WTC11 (cell line): ENCODE data around the gene WLS. TPM values are rescaled to one million over a fixed set of nuclear protein-coding genes. Genes with fewer than 3 reads are reported as not detected.

Source experiments
- ATAC-seq: fragments of 200-7000 bp; cut with Tn5 transposase; 2 replicates; pipeline ENCODE4 v1.10.0; 2021; ENCODE audit warnings: mild to moderate bottlenecking, moderate library complexity
- CTCF ChIA-PET: fragments of 300-600 bp; sonication (Branson Sonifier 250); formaldehyde crosslinking; loops from one replicate; lab custom pipeline; 2021; ENCODE audit warnings: antibody characterized with exemption; lab: Charles Lee
- POLR2A ChIA-PET: fragments of 350-600 bp; sonication (Branson Sonifier 250); formaldehyde crosslinking; loops from one replicate; lab custom pipeline; 2021; ENCODE audit warnings: antibody characterized with exemption; lab: Charles Lee
- DNase-seq: peaks from one replicate; pipeline ENCODE4 v3.0.0; 2021; ENCODE audit warnings: low spot score
- H3K27ac Mint-ChIP-seq: 2 replicates; pipeline ENCODE4 v1.8.0; 2021; ENCODE audit warnings: mixed read lengths
- H3K27me3 Mint-ChIP-seq: 2 replicates; pipeline ENCODE4 v1.8.0; 2021; ENCODE audit warnings: low read depth, mild to moderate bottlenecking, moderate library complexity, mixed read lengths
- H3K36me3 Mint-ChIP-seq: 2 replicates; pipeline ENCODE4 v1.8.0; 2021; ENCODE audit warnings: mixed read lengths
- H3K4me1 Mint-ChIP-seq: 2 replicates; pipeline ENCODE4 v1.8.0; 2022; ENCODE audit warnings: mixed read lengths
- H3K4me3 Mint-ChIP-seq: 2 replicates; pipeline ENCODE4 v1.8.0; 2021; ENCODE audit warnings: mild to moderate bottlenecking, moderate library complexity, mixed read lengths
- H3K9me3 Mint-ChIP-seq: 2 replicates; pipeline ENCODE4 v1.8.0; 2021; ENCODE audit warnings: mixed read lengths
- ELF4 ChIP-seq: sonication (generic); formaldehyde crosslinking; IDR thresholded peaks from 2 replicates; pipeline ENCODE4 v1.8.1; 2022; ENCODE audit warnings: low read depth, mild to moderate bottlenecking, moderate library complexity, missing genetic modification reagents
- EMX1 ChIP-seq: fragments of 250-450 bp; sonication (Bioruptor Pico); IDR thresholded peaks from 2 replicates; pipeline ENCODE4 v1.8.0; 2021; ENCODE audit warnings: mild to moderate bottlenecking
- ESRRA ChIP-seq: sonication (generic); formaldehyde crosslinking; IDR thresholded peaks from 2 replicates; pipeline ENCODE4 v1.8.1; 2022; ENCODE audit warnings: mild to moderate bottlenecking, missing genetic modification reagents, borderline replicate concordance
- GRHL2 ChIP-seq: fragments of 250-450 bp; sonication (Bioruptor Pico); IDR thresholded peaks from 2 replicates; pipeline ENCODE4 v1.8.0; 2022; ENCODE audit warnings: mild to moderate bottlenecking, moderate library complexity; ENCODE audit not compliant: insufficient replicate concordance, severe bottlenecking
- HMGA2 ChIP-seq: fragments of 250-450 bp; sonication (Bioruptor Pico); IDR thresholded peaks from 2 replicates; pipeline ENCODE4 v1.4.0; 2021; ENCODE audit warnings: mild to moderate bottlenecking, moderate library complexity
- JAZF1 ChIP-seq: fragments of 250-450 bp; sonication (Bioruptor Pico); IDR thresholded peaks from 2 replicates; pipeline ENCODE4 v1.9.0; 2021; ENCODE audit warnings: moderate library complexity, mild to moderate bottlenecking, inconsistent platforms
- NFATC4 ChIP-seq: fragments of 250-450 bp; sonication (Bioruptor Pico); IDR thresholded peaks from 2 replicates; pipeline ENCODE4 v1.9.0; 2021; ENCODE audit warnings: mild to moderate bottlenecking
- NFE2L1 ChIP-seq: sonication (generic); formaldehyde crosslinking; IDR thresholded peaks from 2 replicates; pipeline ENCODE4 v1.8.1; 2023; ENCODE audit warnings: missing genetic modification reagents
- PRRX2 ChIP-seq: fragments of 250-450 bp; sonication (Bioruptor Pico); IDR thresholded peaks from 2 replicates; pipeline ENCODE4 v1.8.0; 2021; ENCODE audit warnings: mild to moderate bottlenecking
- TP53 ChIP-seq: sonication (generic); formaldehyde crosslinking; IDR thresholded peaks from 2 replicates; pipeline ENCODE4 v1.8.1; 2023; ENCODE audit warnings: mild to moderate bottlenecking, missing genetic modification reagents
- ZNF138 ChIP-seq: sonication (generic); formaldehyde crosslinking; conservative IDR thresholded peaks from 2 replicates; pipeline ENCODE4 v1.8.1; 2022; ENCODE audit warnings: mild to moderate bottlenecking, moderate library complexity, missing genetic modification reagents
- ZNF232 ChIP-seq: sonication (generic); formaldehyde crosslinking; IDR thresholded peaks from 2 replicates; pipeline ENCODE4 v1.8.0; 2022; ENCODE audit warnings: mild to moderate bottlenecking, missing genetic modification reagents
- total RNA-seq: library from RNA; stranded (reverse); gene quantifications from 3 replicates; pipeline ENCODE4 v1.2.3, GENCODE V29; 2021
- TF ChIP-seq, protein P1 (sequence below): sonication (generic); formaldehyde crosslinking; IDR thresholded peaks from 2 replicates; pipeline ENCODE4 v1.8.0; 2022; ENCODE audit warnings: mild to moderate bottlenecking, missing genetic modification reagents
- TF ChIP-seq, protein P2 (sequence below): sonication (generic); formaldehyde crosslinking; IDR thresholded peaks from 2 replicates; pipeline ENCODE4 v1.8.1; 2023; ENCODE audit warnings: mild to moderate bottlenecking, missing genetic modification reagents, moderate library complexity
- TF ChIP-seq, protein P3 (sequence below): sonication (generic); formaldehyde crosslinking; conservative IDR thresholded peaks from 2 replicates; pipeline ENCODE4 v1.8.1; 2023; ENCODE audit warnings: mild to moderate bottlenecking, low read depth, missing genetic modification reagents, moderate library complexity
- TF ChIP-seq, protein P4 (sequence below): sonication (generic); formaldehyde crosslinking; conservative IDR thresholded peaks from 2 replicates; pipeline ENCODE4 v1.8.1; 2022; ENCODE audit warnings: mild to moderate bottlenecking, missing genetic modification reagents
- TF ChIP-seq, protein P5 (sequence below): sonication (generic); formaldehyde crosslinking; IDR thresholded peaks from 2 replicates; pipeline ENCODE4 v1.8.0; 2022; ENCODE audit warnings: mild to moderate bottlenecking, missing genetic modification reagents
- TF ChIP-seq, protein P6 (sequence below): sonication (generic); formaldehyde crosslinking; IDR thresholded peaks from 2 replicates; pipeline ENCODE4 v1.8.0; 2023; ENCODE audit warnings: missing genetic modification reagents, mild to moderate bottlenecking, borderline replicate concordance

Gene WLS
- total RNA-seq, 1 experiment from 2014 or later, result 4.5 TPM

DNA sequence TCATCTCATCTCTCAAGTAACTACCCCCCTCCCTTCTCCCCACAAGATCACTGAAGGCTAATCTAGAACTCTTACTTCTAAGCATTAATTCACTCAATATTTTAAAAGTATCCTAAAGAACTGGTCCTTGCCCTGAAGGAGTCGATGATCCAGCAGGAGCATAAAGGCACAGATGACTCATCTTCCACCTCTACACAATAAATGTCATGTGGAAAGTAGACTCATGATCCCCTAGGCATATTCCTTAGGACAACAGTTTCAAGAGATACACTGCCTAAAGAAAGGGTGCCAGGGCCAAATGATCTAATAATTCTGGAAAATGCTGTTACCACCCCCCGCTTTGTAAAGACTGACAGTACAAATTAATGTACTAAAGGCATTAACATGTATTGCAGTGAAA is 96.1 kb downstream of the WLS start (continued):
- TF ChIP-seq, protein P1, sequence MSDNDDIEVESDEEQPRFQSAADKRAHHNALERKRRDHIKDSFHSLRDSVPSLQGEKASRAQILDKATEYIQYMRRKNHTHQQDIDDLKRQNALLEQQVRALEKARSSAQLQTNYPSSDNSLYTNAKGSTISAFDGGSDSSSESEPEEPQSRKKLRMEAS, result no peak

DNA sequence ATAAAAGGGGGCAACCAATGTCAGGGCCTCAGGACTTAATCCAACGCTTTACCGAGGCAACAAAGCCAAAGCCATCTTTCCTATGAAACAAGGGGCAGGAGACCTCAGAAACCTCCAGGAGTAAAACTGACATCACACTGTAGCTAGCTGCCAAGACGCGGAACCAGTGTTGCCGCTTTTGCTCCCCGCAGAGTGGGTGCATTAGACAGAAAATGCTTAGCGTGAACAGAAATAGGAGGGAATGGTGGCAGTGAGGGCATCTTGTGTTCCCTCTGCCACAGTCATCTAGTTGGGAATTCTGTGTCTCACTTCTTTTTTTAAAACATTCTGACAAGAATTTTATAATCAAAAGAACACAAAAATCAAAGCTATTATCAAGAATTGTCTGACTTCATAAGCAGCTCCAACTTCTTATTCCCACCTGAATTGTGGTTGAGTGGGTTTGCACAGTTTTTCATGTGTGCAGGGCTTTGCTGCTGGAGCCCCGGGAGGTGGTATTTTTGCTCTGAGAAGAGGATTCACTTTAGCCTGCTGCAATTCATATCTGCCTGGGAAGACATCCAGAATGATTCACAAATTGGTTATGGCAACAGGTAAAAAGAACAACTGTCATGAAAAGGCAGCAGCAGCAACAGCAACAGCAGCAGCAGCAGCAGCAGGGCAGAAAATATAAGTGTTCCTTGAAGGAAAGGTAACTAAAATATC is 99.7 kb downstream of the WLS start:
- Mint-ChIP-seq H3K4me1 (peaks cover 17% of the 10 kb centered on the region), H3K36me3 (no peaks in the 10 kb centered on the region), H3K27me3 (no peaks in the 10 kb centered on the region; the same call in none of the 2 replicates)
- ChIA-PET POLR2A (no interaction called here), CTCF (interaction anchor here (1.0 kb wide), 1 partner anchor 12 kb away, joined by 3 read pairs; no protein-coding TSS in a partner anchor)
- TF ChIP-seq PRRX2 (CRISPR knock-in tag), result no peak
- TF ChIP-seq, protein P2, sequence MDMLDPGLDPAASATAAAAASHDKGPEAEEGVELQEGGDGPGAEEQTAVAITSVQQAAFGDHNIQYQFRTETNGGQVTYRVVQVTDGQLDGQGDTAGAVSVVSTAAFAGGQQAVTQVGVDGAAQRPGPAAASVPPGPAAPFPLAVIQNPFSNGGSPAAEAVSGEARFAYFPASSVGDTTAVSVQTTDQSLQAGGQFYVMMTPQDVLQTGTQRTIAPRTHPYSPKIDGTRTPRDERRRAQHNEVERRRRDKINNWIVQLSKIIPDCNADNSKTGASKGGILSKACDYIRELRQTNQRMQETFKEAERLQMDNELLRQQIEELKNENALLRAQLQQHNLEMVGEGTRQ (CRISPR knock-in tag), result no peak
- TF ChIP-seq, all 79 proteins: peak for 0
- Mint-ChIP-seq H3K9me3 (no peaks in the 10 kb centered on the region), H3K4me3 (no peak overlapping the region), H3K27ac (no peak overlapping the region)
- ATAC-seq (no peak), DNase-seq (no peak)

DNA sequence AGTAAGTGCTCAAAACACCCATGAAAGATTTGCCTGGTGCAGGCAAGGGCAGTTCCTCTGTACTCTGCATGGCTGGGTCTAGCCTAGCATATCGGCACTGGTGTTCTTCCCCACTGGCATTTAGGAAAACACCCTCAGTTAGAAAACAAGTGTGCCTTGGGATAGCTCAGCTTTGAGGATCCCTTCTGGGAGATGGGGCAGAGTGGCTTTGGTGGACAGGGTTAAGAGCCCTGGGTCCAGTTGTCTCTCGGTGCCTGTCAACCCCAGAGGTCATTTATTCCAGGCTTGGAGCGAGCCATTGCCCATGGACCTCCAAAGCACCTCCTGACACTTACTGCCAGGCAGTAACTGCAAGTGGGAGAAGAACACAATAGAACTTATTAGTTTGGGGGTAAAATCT is 101.1 kb downstream of the WLS start:
- ChIA-PET POLR2A (no interaction called here), CTCF (no interaction called here)
- no peak overlapping the region for H3K4me3 Mint-ChIP-seq
- no peaks in the 10 kb centered on the region; the same call in none of the 2 replicates for H3K27me3 Mint-ChIP-seq
- no peak for ATAC-seq
- TF ChIP-seq JAZF1, result no peak
- no peak for TF ChIP-seq ZNF138
- TF ChIP-seq, protein P3, sequence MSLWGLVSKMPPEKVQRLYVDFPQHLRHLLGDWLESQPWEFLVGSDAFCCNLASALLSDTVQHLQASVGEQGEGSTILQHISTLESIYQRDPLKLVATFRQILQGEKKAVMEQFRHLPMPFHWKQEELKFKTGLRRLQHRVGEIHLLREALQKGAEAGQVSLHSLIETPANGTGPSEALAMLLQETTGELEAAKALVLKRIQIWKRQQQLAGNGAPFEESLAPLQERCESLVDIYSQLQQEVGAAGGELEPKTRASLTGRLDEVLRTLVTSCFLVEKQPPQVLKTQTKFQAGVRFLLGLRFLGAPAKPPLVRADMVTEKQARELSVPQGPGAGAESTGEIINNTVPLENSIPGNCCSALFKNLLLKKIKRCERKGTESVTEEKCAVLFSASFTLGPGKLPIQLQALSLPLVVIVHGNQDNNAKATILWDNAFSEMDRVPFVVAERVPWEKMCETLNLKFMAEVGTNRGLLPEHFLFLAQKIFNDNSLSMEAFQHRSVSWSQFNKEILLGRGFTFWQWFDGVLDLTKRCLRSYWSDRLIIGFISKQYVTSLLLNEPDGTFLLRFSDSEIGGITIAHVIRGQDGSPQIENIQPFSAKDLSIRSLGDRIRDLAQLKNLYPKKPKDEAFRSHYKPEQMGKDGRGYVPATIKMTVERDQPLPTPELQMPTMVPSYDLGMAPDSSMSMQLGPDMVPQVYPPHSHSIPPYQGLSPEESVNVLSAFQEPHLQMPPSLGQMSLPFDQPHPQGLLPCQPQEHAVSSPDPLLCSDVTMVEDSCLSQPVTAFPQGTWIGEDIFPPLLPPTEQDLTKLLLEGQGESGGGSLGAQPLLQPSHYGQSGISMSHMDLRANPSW, result no peak
- TF ChIP-seq, protein P4, sequence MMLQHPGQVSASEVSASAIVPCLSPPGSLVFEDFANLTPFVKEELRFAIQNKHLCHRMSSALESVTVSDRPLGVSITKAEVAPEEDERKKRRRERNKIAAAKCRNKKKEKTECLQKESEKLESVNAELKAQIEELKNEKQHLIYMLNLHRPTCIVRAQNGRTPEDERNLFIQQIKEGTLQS (CRISPR knock-in tag), result no peak
- no peak for TF ChIP-seq ELF4
- no peak for TF ChIP-seq ZNF232 (CRISPR knock-in tag)
- TF ChIP-seq, protein P5, sequence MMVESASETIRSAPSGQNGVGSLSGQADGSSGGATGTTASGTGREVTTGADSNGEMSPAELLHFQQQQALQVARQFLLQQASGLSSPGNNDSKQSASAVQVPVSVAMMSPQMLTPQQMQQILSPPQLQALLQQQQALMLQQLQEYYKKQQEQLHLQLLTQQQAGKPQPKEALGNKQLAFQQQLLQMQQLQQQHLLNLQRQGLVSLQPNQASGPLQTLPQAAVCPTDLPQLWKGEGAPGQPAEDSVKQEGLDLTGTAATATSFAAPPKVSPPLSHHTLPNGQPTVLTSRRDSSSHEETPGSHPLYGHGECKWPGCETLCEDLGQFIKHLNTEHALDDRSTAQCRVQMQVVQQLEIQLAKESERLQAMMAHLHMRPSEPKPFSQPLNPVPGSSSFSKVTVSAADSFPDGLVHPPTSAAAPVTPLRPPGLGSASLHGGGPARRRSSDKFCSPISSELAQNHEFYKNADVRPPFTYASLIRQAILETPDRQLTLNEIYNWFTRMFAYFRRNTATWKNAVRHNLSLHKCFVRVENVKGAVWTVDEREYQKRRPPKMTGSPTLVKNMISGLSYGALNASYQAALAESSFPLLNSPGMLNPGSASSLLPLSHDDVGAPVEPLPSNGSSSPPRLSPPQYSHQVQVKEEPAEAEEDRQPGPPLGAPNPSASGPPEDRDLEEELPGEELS (CRISPR knock-in tag), result no peak
- TF ChIP-seq GRHL2, result no peak
- no peak for TF ChIP-seq NFATC4 (CRISPR knock-in tag)
- TF ChIP-seq HMGA2, result no peak
- no peak for TF ChIP-seq ESRRA
- TF ChIP-seq, protein P6, sequence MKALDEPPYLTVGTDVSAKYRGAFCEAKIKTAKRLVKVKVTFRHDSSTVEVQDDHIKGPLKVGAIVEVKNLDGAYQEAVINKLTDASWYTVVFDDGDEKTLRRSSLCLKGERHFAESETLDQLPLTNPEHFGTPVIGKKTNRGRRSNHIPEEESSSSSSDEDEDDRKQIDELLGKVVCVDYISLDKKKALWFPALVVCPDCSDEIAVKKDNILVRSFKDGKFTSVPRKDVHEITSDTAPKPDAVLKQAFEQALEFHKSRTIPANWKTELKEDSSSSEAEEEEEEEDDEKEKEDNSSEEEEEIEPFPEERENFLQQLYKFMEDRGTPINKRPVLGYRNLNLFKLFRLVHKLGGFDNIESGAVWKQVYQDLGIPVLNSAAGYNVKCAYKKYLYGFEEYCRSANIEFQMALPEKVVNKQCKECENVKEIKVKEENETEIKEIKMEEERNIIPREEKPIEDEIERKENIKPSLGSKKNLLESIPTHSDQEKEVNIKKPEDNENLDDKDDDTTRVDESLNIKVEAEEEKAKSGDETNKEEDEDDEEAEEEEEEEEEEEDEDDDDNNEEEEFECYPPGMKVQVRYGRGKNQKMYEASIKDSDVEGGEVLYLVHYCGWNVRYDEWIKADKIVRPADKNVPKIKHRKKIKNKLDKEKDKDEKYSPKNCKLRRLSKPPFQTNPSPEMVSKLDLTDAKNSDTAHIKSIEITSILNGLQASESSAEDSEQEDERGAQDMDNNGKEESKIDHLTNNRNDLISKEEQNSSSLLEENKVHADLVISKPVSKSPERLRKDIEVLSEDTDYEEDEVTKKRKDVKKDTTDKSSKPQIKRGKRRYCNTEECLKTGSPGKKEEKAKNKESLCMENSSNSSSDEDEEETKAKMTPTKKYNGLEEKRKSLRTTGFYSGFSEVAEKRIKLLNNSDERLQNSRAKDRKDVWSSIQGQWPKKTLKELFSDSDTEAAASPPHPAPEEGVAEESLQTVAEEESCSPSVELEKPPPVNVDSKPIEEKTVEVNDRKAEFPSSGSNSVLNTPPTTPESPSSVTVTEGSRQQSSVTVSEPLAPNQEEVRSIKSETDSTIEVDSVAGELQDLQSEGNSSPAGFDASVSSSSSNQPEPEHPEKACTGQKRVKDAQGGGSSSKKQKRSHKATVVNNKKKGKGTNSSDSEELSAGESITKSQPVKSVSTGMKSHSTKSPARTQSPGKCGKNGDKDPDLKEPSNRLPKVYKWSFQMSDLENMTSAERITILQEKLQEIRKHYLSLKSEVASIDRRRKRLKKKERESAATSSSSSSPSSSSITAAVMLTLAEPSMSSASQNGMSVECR (CRISPR knock-in tag), result no peak
- TF ChIP-seq EMX1, result no peak
- no peak for TF ChIP-seq NFE2L1 (CRISPR knock-in tag)
- no peak for TF ChIP-seq TP53 (CRISPR knock-in tag)
- TF ChIP-seq, all 79 proteins: peak for 0
- peaks cover 17% of the 10 kb centered on the region for H3K4me1 Mint-ChIP-seq
- H3K36me3 Mint-ChIP-seq, result no peaks in the 10 kb centered on the region
- DNase-seq, result no peak
- no peaks in the 10 kb centered on the region for H3K9me3 Mint-ChIP-seq
- no peak overlapping the region for H3K27ac Mint-ChIP-seq
